HCT116 (cell line): ENCODE data around the gene LDLRAD4.

ENCODE experiments used
- CTCF ChIP-seq, 3 experiments: fragments of 200-600 bp in 1 of 3; sonication (generic) in 1 of 3; IDR thresholded peaks in 2 of 3; conservative IDR thresholded peaks in 1 of 3; 2 replicates each; pipeline ENCODE4 v1.5.1; 2012 to 2017; ENCODE audit warnings: low read depth in 2 of 3, low read length in 2 of 3, antibody characterized with exemption in 1 of 3, borderline replicate concordance in 1 of 3, control low read depth in 1 of 3, mild to moderate bottlenecking in 1 of 3, mixed read lengths in 1 of 3, mixed run types in 1 of 3, moderate library complexity in 1 of 3; ENCODE audit not compliant: insufficient read depth in 1 of 3
- EGR1 ChIP-seq: IDR thresholded peaks from 2 replicates; pipeline ENCODE4 v1.6.1; 2012; ENCODE audit warnings: low read depth
- ELF1 ChIP-seq: IDR thresholded peaks from 2 replicates; pipeline ENCODE4 v1.6.1; 2012; ENCODE audit warnings: low read depth, borderline replicate concordance
- EZH2 ChIP-seq: fragments of 200-600 bp; sonication (generic); IDR thresholded peaks from 2 replicates; pipeline ENCODE4 v1.6.1; 2017; ENCODE audit warnings: antibody characterized with exemption, mixed run types
- POLR2A ChIP-seq: IDR thresholded peaks from 2 replicates; pipeline ENCODE4 v1.7.0; 2011; ENCODE audit warnings: borderline replicate concordance; ENCODE audit not compliant: insufficient read depth, insufficient read length; ENCODE audit errors: extremely low read depth
- POLR2AphosphoS5 ChIP-seq: IDR thresholded peaks from 2 replicates; pipeline ENCODE4 v1.6.1; 2011; ENCODE audit warnings: mild to moderate bottlenecking, low read depth, low read length, moderate library complexity
- SIN3A ChIP-seq: IDR thresholded peaks from 2 replicates; pipeline ENCODE4 v1.6.1; 2012; ENCODE audit warnings: low read depth
- SP1 ChIP-seq: IDR thresholded peaks from 2 replicates; pipeline ENCODE4 v1.6.1; 2012; ENCODE audit warnings: low read depth
- YY1 ChIP-seq: IDR thresholded peaks from 2 replicates; pipeline ENCODE4 v1.6.1; 2011; ENCODE audit warnings: low read length, low read depth, moderate library complexity, mild to moderate bottlenecking; ENCODE audit not compliant: insufficient replicate concordance; ENCODE audit errors: extremely low read depth
- TF ChIP-seq, protein P1 (sequence below): IDR thresholded peaks from 2 replicates; pipeline ENCODE4 v1.6.1; 2011; ENCODE audit warnings: mild to moderate bottlenecking, low read length, moderate library complexity; ENCODE audit not compliant: insufficient replicate concordance; ENCODE audit errors: extremely low read depth
- TF ChIP-seq, protein P2 (sequence below): IDR thresholded peaks from 2 replicates; pipeline ENCODE4 v1.6.1; 2012
- TF ChIP-seq, protein P3 (sequence below): IDR thresholded peaks from 2 replicates; pipeline ENCODE4 v1.6.1; 2012

DNA sequence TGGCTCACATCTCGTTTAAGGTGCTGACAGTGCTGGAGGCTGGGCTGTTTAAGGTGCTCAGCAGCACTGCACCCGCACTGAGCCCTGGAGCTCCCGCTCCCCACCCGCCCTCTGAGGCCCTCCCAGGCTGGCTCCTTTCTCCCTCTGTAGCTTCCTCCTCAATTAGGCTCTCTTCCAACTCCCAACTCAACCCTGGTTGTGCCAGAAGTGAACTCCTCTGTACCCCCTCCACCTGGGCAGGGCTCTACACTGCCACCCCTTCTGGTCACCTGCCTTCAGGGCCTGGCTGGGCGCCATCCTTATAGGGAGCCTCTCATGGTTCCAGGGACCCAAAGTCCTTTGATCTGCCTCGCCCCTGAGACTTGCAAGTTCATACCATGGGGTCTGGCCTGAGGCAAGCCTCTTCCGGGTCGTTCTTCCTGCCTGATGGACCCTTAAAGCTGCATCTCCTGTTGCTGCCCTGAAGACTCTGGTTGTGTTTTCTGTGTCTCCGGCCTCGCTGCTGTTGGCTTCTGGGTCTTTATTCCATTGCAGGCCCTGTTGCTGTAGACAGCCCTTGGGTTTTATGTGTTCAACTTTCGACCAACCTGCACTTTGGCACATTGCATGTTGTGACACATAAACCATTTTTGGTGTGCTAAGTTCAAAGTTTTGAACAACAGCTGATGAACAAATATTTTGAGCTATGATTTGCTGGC is 199.6 kb downstream of the LDLRAD4 start:
- no peak for TF ChIP-seq CTCF (IDR thresholded peaks at IDR 0.05 in 2 of 3, conservative IDR thresholded peaks at IDR 0.05 in 1 of 3; ENCODE audit: borderline replicate concordance in 1 of 3, insufficient read depth in 1 of 3, low read depth in 2 of 3, low read length in 2 of 3)
- no peak for TF ChIP-seq POLR2AphosphoS5
- TF ChIP-seq EZH2 = no peak
- TF ChIP-seq YY1 = no peak
- TF ChIP-seq, protein P1, sequence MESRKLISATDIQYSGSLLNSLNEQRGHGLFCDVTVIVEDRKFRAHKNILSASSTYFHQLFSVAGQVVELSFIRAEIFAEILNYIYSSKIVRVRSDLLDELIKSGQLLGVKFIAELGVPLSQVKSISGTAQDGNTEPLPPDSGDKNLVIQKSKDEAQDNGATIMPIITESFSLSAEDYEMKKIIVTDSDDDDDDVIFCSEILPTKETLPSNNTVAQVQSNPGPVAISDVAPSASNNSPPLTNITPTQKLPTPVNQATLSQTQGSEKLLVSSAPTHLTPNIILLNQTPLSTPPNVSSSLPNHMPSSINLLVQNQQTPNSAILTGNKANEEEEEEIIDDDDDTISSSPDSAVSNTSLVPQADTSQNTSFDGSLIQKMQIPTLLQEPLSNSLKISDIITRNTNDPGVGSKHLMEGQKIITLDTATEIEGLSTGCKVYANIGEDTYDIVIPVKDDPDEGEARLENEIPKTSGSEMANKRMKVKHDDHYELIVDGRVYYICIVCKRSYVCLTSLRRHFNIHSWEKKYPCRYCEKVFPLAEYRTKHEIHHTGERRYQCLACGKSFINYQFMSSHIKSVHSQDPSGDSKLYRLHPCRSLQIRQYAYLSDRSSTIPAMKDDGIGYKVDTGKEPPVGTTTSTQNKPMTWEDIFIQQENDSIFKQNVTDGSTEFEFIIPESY = no peak
- TF ChIP-seq POLR2A = no peak
- TF ChIP-seq, protein P2, sequence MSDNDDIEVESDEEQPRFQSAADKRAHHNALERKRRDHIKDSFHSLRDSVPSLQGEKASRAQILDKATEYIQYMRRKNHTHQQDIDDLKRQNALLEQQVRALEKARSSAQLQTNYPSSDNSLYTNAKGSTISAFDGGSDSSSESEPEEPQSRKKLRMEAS = no peak
- TF ChIP-seq EGR1 = no peak
- TF ChIP-seq SP1 = no peak
- TF ChIP-seq ELF1 = no peak
- TF ChIP-seq, protein P3, sequence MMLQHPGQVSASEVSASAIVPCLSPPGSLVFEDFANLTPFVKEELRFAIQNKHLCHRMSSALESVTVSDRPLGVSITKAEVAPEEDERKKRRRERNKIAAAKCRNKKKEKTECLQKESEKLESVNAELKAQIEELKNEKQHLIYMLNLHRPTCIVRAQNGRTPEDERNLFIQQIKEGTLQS = no peak
- TF ChIP-seq SIN3A = no peak
